GM06990 (cell line): ENCODE measurements around the gene CEP112.

Source experiments
- DNase-seq: peaks from one replicate; pipeline ENCODE4 v3.0.0-alpha.2; 2011; ENCODE audit not compliant: insufficient read length; ENCODE audit errors: extremely low read depth
- H3K27me3 ChIP-seq: replicated peaks from 2 replicates; pipeline ENCODE4 v1.6.0; 2011; ENCODE audit warnings: low read length; ENCODE audit not compliant: control insufficient read depth, insufficient read depth
- H3K36me3 ChIP-seq: 2 replicates; pipeline ENCODE4 v1.5.1; 2011; ENCODE audit warnings: low read length; ENCODE audit not compliant: control insufficient read depth, insufficient read depth
- H3K4me3 ChIP-seq: replicated peaks from 2 replicates; pipeline ENCODE4 v1.5.1; 2011; ENCODE audit warnings: low read depth, mild to moderate bottlenecking, control low read depth, low read length
- TF ChIP-seq, protein P1 (sequence below): IDR thresholded peaks from 2 replicates; pipeline ENCODE4 v1.5.1; 2011; ENCODE audit warnings: low read length, control low read depth, mild to moderate bottlenecking, inconsistent platforms; ENCODE audit not compliant: insufficient read depth, poor library complexity, severe bottlenecking

Gene CEP112

DNA sequence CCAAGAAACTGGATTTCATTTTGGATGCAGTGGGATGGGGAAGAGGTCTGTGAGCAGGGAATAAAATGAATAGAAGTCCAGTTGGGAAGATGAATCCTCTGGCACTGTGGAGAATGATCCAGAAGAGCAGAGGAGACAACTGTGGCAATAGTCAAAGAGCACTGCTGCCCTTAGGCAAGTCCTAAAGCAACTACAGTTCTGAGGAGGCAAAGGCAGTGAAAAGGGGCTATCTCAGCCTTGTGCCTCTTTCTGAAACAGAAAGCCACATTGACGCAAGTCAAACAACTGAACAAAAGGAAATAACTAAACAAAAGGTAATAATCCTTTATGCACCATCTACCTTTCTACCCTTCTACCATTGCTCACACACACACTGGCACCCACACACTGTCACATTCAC lies 392.5 kb downstream of the CEP112 start:
- H3K27me3 ChIP-seq = no peaks in the 10 kb centered on the region
- H3K4me3 ChIP-seq = no peak overlapping the region
- no peaks in the 10 kb centered on the region for H3K36me3 ChIP-seq
- no peak for DNase-seq
- TF ChIP-seq, protein P1, sequence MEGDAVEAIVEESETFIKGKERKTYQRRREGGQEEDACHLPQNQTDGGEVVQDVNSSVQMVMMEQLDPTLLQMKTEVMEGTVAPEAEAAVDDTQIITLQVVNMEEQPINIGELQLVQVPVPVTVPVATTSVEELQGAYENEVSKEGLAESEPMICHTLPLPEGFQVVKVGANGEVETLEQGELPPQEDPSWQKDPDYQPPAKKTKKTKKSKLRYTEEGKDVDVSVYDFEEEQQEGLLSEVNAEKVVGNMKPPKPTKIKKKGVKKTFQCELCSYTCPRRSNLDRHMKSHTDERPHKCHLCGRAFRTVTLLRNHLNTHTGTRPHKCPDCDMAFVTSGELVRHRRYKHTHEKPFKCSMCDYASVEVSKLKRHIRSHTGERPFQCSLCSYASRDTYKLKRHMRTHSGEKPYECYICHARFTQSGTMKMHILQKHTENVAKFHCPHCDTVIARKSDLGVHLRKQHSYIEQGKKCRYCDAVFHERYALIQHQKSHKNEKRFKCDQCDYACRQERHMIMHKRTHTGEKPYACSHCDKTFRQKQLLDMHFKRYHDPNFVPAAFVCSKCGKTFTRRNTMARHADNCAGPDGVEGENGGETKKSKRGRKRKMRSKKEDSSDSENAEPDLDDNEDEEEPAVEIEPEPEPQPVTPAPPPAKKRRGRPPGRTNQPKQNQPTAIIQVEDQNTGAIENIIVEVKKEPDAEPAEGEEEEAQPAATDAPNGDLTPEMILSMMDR = no peak

DNA sequence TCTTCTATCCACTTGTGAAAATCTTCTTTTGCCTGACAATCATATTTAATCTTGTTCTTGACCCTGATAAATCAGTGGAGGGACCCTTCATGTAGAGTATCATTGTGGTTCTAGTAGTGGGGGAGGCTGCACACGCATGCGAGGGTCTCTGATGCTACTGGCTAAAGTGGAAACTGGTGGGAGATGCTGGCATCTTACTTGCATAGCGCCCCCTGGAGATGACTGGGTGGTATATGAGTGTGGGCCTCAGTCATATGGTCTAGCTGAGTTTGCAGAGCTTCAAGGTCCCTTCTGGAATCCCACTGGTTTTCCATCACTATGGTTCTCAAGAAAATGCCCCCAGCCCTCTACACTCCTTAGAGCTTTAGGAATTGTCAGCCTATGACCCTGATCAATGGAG lies 394.1 kb downstream of the CEP112 start:
- H3K36me3 ChIP-seq = no peaks in the 10 kb centered on the region
- no peak for DNase-seq
- TF ChIP-seq, protein P1 = peak; percentile 60
- no peak overlapping the region for H3K4me3 ChIP-seq
- no peaks in the 10 kb centered on the region for H3K27me3 ChIP-seq

DNA sequence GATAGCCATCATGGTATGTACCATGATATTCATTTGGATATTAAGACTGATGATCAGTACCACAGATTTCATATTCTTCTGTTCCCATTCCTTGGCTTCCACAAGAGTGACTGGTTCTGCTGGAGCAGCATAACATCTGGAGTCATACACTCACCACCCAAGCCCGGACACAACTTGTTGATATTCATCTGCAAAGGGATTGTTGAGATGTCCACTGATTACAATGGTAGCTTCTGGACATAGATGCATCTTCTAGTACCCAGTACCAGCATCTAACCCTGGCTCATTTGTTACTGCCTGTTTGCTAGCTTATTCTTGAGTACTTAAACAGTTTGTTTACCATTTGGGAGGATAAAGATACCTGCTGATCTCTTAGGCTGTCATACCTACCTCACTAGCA lies 394.8 kb downstream of the CEP112 start:
- no peak for DNase-seq
- Histone ChIP-seq H3K27me3 (no peaks in the 10 kb centered on the region), H3K4me3 (no peak overlapping the region), H3K36me3 (no peaks in the 10 kb centered on the region)
- TF ChIP-seq, protein P1 = no peak

DNA sequence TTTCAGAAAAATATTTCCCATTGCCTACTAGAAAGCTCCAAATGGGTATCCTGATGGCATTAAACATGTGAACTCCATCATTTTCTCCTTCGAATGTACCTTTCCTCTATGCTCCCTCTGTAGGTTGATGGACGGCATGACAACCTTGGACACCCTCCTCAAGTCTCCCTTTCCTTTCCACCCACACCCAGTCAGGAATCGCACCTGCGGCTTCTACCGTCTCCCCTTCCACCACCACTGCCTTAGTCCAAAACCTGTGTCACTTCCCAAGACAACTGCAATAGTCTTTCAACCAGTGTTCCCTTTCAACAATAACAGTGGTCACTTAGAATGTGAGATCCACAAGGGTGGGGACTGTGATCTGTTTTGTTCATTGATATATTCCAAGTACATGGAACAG lies 397.4 kb downstream of the CEP112 start:
- TF ChIP-seq, protein P1 = peak; percentile 57
- Histone ChIP-seq H3K36me3 (no peaks in the 10 kb centered on the region), H3K27me3 (no peaks in the 10 kb centered on the region), H3K4me3 (no peak overlapping the region)
- no peak for DNase-seq

DNA sequence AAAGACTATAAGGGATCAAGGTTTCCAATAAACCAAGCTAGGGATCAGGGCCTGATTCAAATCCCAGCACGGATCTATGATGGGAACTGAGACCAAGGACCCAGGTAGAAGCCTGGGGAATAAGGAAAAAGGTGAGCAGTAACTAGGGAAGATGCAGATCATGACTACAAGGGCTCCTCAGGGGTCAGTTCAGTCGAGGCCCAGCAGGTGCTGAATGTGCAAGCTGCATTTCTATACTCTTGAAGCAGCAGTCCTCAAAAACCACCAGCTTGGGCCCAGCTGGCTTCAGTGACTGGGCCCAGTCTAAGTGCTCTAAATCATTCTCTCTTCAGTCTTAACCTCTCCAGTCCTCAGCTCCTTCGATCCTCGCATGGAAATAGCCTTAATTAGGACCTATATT lies 401.7 kb downstream of the CEP112 start:
- TF ChIP-seq, protein P1 = no peak
- DNase-seq = no peak
- H3K36me3 ChIP-seq = no peaks in the 10 kb centered on the region
- H3K27me3 ChIP-seq = no peaks in the 10 kb centered on the region
- no peak overlapping the region for H3K4me3 ChIP-seq

DNA sequence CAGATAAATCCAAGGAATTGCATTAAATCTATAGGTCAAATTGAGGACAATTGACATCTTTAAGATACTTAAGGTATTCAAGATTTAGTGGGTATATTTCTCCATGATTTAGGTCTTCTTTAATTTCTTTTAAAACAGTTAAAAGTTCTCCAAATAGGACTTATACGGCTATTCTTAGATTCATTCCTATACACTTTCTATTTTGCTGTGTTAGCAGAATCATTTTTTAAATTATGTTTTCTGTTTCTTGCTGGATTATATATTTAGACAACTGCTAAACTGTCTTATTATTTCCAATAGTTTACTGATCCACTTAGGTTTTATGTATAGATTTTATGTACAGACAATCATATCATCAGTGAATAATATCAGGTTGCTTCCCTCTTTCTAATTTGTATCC lies 404.4 kb downstream of the CEP112 start:
- DNase-seq = no peak
- Histone ChIP-seq H3K27me3 (no peaks in the 10 kb centered on the region), H3K36me3 (no peaks in the 10 kb centered on the region), H3K4me3 (no peak overlapping the region)
- TF ChIP-seq, protein P1 = no peak
